SH-SY5Y (cell line): ENCODE results near the gene UBE3A.

Source experiments
- GATA2 ChIP-seq: IDR thresholded peaks from 2 replicates; pipeline ENCODE4 v1.6.1; 2011; ENCODE audit warnings: mild to moderate bottlenecking, low read depth, low read length
- GATA3 ChIP-seq: IDR thresholded peaks from 2 replicates; pipeline ENCODE4 v1.6.1; 2011; ENCODE audit warnings: low read depth, mild to moderate bottlenecking, low read length, moderate library complexity

Gene UBE3A

DNA sequence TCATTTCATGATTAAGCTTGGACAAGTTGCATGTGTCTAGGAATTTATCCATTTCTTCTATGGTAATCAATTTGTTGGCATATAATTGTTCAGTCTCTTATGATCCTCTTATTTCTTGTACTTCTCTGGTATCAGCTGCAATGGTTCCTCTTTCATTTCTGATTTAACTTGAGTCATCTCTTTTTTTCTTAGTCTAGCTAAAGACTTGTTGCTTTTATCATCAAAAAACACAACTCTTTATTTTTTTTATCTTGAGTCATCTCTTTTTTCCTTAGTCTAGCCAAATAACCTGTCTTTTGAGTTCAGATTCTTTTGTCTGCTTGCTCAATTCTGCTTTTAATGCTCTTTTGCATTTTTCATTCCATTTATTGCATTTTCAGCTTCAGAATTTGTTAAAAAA lies 37.3 kb downstream of the UBE3A start:
- TF ChIP-seq GATA3: no peak
- no peak for TF ChIP-seq GATA2

- TF ChIP-seq GATA3 (no peak), GATA2 (no peak)
Measured at GRCh38 chr15:25397100-25397499, 41.7 kb downstream of the UBE3A start.

DNA sequence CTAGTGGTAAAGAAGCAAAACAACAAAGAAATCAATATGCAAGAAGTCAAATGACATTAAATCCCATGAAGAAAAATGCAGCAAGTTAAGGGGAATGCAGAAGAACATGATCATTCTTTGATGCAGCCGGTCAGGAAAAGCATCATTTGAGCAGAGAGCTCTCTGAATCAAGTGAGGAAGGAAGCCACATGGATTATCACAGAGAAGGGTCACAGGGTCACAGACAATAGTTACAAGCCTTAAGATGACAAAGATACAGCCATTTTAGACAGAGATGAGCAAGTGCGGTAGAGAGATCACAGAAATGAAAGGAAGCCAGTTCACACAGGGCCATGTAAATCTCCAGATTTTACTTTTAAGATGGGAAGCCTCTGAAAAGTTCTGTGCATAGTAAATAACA lies 43.9 kb downstream of the UBE3A start:
- TF ChIP-seq GATA2: no peak
- no peak for TF ChIP-seq GATA3

DNA sequence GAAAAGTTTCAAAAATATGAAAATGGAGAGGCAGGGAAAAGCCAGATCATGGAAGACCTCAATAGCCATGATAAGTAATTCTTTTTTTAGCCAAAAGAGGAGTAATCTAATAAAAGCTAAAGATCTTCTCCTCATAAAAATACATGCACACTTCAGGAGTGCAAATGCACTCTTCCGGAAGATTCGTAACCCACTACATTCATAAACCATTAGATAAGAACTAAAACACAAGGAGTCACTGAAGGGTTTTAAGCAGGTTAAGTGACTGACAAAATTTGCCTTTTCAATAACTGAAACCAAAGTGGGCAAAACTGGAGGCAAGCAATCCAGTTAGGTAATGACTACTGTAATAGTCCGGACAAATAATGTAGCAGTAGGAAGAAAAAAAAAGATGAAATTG lies 46.0 kb downstream of the UBE3A start:
- TF ChIP-seq GATA3: no peak
- TF ChIP-seq GATA2: no peak

DNA sequence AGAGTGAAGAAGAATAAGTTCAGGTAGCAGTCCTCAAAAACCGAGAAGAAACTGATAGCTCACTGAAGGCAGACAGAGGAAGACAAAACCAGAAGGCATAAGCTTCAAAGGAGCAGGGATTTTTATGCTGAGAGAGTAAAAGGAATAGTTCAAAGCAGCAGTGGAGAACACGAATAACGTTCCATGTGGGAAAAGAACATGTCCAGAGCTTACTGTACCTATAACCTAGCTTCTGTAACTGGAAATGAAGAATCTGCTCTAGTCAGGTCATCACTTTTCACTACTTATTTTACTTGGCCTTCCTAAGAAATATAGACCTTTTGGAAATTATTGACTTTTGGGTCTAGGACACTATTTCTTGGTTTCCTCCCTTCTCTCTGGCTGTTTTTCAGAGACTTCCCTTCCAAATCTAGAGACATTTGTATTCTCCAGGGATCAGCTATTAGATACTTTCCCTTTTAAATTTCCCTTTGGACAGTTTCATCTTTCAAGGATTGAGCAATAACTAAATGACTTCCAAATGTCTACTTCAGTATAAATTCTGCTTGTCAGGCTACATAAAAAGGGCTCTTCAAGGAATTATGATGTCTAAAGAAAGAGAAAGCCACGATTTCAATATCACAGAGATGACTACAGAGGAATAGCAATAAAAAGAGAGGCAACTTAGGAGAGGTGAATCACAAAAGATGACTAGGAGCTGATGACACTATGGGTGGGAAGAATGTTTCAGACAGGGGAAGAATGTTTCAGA lies 46.7 kb downstream of the UBE3A start:
- TF ChIP-seq GATA2: no peak
- no peak for TF ChIP-seq GATA3

- TF ChIP-seq GATA3 (no peak), GATA2 (no peak)
Measured at GRCh38 chr15:25385986-25386385, 52.8 kb downstream of the UBE3A start.

GRCh38 chr15:25381579-25381978 lies 57.2 kb downstream of the UBE3A start:
- TF ChIP-seq GATA3 (no peak), GATA2 (no peak)

GRCh38 chr15:25378501-25378901 lies 60.3 kb downstream of the UBE3A start:
- TF ChIP-seq GATA3 (no peak), GATA2 (no peak)

- TF ChIP-seq GATA2 (no peak), GATA3 (no peak)
Measured at GRCh38 chr15:25375557-25375956, 63.3 kb downstream of the UBE3A start.

GRCh38 chr15:25374143-25374542 lies 64.7 kb downstream of the UBE3A start:
- no peak for TF ChIP-seq GATA3
- no peak for TF ChIP-seq GATA2

- no peak for TF ChIP-seq GATA2
Measured at GRCh38 chr15:25372298-25372697, 66.5 kb downstream of the UBE3A start.

- TF ChIP-seq GATA3: no peak
- no peak for TF ChIP-seq GATA2
Measured at GRCh38 chr15:25368850-25369249, 70.0 kb downstream of the UBE3A start.

- TF ChIP-seq GATA3: no peak
- no peak for TF ChIP-seq GATA2
Measured at GRCh38 chr15:25366058-25366457, 72.8 kb downstream of the UBE3A start.

DNA sequence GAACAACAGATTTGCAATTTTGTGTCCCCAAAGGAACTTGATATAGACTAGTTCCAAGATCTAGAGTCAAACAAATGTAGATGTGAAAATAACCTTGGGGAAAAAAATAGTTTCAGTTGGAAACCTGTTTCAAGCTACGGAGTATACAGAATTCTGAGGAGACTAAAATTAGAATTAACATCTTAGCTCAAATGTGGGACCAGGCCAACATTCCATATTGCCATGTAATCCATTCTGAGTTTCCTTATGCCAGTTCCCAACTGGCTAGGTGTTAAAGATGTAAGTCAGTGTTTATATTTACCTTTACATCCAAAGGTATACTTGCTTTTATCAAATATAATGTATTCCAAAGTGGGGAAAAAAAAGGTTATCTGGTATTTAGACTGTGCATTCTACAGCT lies 76.3 kb downstream of the UBE3A start:
- TF ChIP-seq GATA2 (no peak), GATA3 (no peak)

DNA sequence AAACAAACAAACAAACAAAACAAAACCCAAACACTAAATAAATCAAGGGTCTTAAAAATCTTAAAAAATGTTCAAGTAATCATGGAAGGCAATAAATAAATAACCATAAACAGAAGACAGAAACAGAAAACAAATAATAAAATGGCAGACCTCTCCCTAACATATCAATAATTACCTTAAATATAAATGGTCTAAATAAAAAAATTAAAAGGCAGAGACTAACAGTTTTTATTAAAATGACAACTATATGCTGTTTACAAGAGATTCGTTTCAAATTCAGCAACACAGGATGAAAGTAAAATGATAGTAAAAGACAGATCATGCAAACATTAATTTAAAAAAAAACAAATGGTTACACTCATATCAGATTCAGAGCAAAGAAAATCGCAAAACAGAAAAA lies 91.1 kb downstream of the UBE3A start:
- TF ChIP-seq GATA2 (no peak), GATA3 (no peak)

DNA sequence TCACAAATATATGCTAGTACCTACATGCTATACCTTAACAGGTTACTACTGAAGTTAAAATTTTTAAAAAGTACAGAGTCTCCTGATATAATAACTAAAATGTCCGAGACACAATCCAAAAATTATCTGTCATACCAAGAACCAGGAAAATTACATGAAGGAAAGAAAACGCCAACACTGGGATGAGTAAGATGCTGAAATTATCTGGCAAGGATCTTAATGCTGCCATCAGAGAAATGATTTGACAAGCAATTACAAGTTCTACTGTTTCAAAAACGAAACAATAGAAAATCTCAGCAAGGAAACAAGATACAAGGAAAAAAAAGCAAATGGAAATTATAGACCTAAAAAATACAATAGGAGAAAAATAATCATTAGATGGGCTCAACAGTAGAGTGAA lies 92.5 kb downstream of the UBE3A start:
- TF ChIP-seq GATA3: no peak
